Parathyroid adenoma (tissue), 2 donors: ENCODE data around the gene MYBPH.

Experiments
- H2AFZ ChIP-seq: fragments of 300-600 bp; sonication (generic); one replicate; pipeline ENCODE4 v1.7.0; 2017; ENCODE audit warnings: antibody characterized with exemption, mild to moderate bottlenecking
- H3K27ac ChIP-seq: fragments of 300-600 bp; sonication (generic); one replicate; pipeline ENCODE4 v1.7.0; 2017
- H3K27me3 ChIP-seq: fragments of 300-600 bp; sonication (generic); one replicate; pipeline ENCODE4 v1.7.0; 2017; ENCODE audit warnings: low read length; ENCODE audit not compliant: control insufficient read depth, insufficient read depth
- H3K36me3 ChIP-seq: fragments of 300-600 bp; sonication (generic); one replicate; pipeline ENCODE4 v1.7.0; 2017; ENCODE audit warnings: low read length; ENCODE audit not compliant: control insufficient read depth, insufficient read depth
- H3K4me1 ChIP-seq: fragments of 300-600 bp; sonication (generic); one replicate; pipeline ENCODE4 v1.7.0; 2017; ENCODE audit warnings: control low read depth
- H3K4me2 ChIP-seq: fragments of 300-600 bp; sonication (generic); one replicate; pipeline ENCODE4 v1.7.0; 2017; ENCODE audit warnings: low read length
- H3K4me3 ChIP-seq: fragments of 300-600 bp; sonication (generic); one replicate; pipeline ENCODE4 v1.7.0; 2017; ENCODE audit warnings: low read depth, low read length
- H3K79me2 ChIP-seq: fragments of 300-600 bp; sonication (generic); one replicate; pipeline ENCODE4 v1.7.0; 2017; ENCODE audit warnings: control low read depth
- H3K9ac ChIP-seq: fragments of 300-600 bp; sonication (generic); one replicate; pipeline ENCODE4 v1.7.0; 2017; ENCODE audit warnings: mild to moderate bottlenecking
- H3K9me3 ChIP-seq: fragments of 300-600 bp; sonication (generic); one replicate; pipeline ENCODE4 v1.7.0; 2017; ENCODE audit warnings: low read length; ENCODE audit not compliant: control insufficient read depth
- CTCF ChIP-seq: fragments of 300-600 bp; sonication (generic); IDR thresholded peaks from one replicate; pipeline ENCODE4 v1.7.0; 2017; ENCODE audit warnings: antibody characterized with exemption, mild to moderate bottlenecking
- donor health status: primary hyperparathyroidism.

Gene MYBPH

GRCh38 chr1:203199481-203199815 is 23.8 kb upstream of the MYBPH start:
- Histone ChIP-seq H3K36me3 (no peaks in the 10 kb centered on the region), H2AFZ (no peak overlapping the region), H3K4me1 (no peaks in the 10 kb centered on the region), H3K27me3 (no peaks in the 10 kb centered on the region), H3K27ac (no peak overlapping the region), H3K9me3 (no peaks in the 10 kb centered on the region), H3K9ac (no peak overlapping the region), H3K4me2 (no peak overlapping the region), H3K4me3 (no peak overlapping the region), H3K79me2 (no peaks in the 10 kb centered on the region)
- TF ChIP-seq CTCF: no peak

- no peak for TF ChIP-seq CTCF
- Histone ChIP-seq H3K4me1 (no peaks in the 10 kb centered on the region), H3K27ac (no peak overlapping the region), H3K4me3 (no peak overlapping the region), H3K9ac (no peak overlapping the region), H2AFZ (no peak overlapping the region), H3K4me2 (no peak overlapping the region), H3K79me2 (no peaks in the 10 kb centered on the region), H3K36me3 (no peaks in the 10 kb centered on the region), H3K27me3 (no peaks in the 10 kb centered on the region), H3K9me3 (no peaks in the 10 kb centered on the region)
Observed at GRCh38 chr1:203199002-203199401, 23.4 kb upstream of the MYBPH start.

- no peaks in the 10 kb centered on the region for H3K4me1 ChIP-seq
- H3K27ac ChIP-seq: no peak overlapping the region
- H3K9ac ChIP-seq: no peak overlapping the region
- no peaks in the 10 kb centered on the region for H3K79me2 ChIP-seq
- H3K4me3 ChIP-seq: no peak overlapping the region
- H3K27me3 ChIP-seq: no peaks in the 10 kb centered on the region
- H3K4me2 ChIP-seq: no peak overlapping the region
- no peak overlapping the region for H2AFZ ChIP-seq
- no peaks in the 10 kb centered on the region for H3K9me3 ChIP-seq
- no peaks in the 10 kb centered on the region for H3K36me3 ChIP-seq
- no peak for TF ChIP-seq CTCF
Observed at GRCh38 chr1:203197625-203198024, 22.0 kb upstream of the MYBPH start.

- H3K9me3 ChIP-seq: no peaks in the 10 kb centered on the region
- H3K4me1 ChIP-seq: no peaks in the 10 kb centered on the region
- H3K9ac ChIP-seq: no peak overlapping the region
- no peak overlapping the region for H2AFZ ChIP-seq
- H3K36me3 ChIP-seq: no peaks in the 10 kb centered on the region
- H3K27ac ChIP-seq: no peak overlapping the region
- no peaks in the 10 kb centered on the region for H3K27me3 ChIP-seq
- H3K4me2 ChIP-seq: no peak overlapping the region
- no peak overlapping the region for H3K4me3 ChIP-seq
- no peak for TF ChIP-seq CTCF
- H3K79me2 ChIP-seq: no peaks in the 10 kb centered on the region
Observed at GRCh38 chr1:203196371-203196770, 20.7 kb upstream of the MYBPH start.

- H3K4me3 ChIP-seq: no peak overlapping the region
- H3K27ac ChIP-seq: no peak overlapping the region
- no peak overlapping the region for H2AFZ ChIP-seq
- no peak overlapping the region for H3K9ac ChIP-seq
- no peaks in the 10 kb centered on the region for H3K9me3 ChIP-seq
- no peak for TF ChIP-seq CTCF
- no peaks in the 10 kb centered on the region for H3K79me2 ChIP-seq
- H3K4me2 ChIP-seq: no peak overlapping the region
- H3K4me1 ChIP-seq: no peaks in the 10 kb centered on the region
- H3K27me3 ChIP-seq: no peaks in the 10 kb centered on the region
- H3K36me3 ChIP-seq: no peaks in the 10 kb centered on the region
Observed at GRCh38 chr1:203190949-203191348, 15.3 kb upstream of the MYBPH start.
